ENCODE results near the gene BMAL1. TPM values are rescaled to one million over a fixed set of nuclear protein-coding genes. Genes with fewer than 3 reads are reported as not detected.

The BMAL1 gene
- total RNA-seq (20.6 TPM), polyA plus RNA-seq (ENCODE audit: insufficient read depth, low read depth, low replicate concordance) (9.2 TPM)
- long read RNA-seq, donor 1 = 0 reads
- long read RNA-seq, donor 2 = 0 reads
- long read RNA-seq, donor 3 = 0 reads
- long read RNA-seq, donor 4 = 0 reads
- long read RNA-seq, donor 5 = 0 reads
- long read RNA-seq, donor 6 = 0 reads
- long read RNA-seq, donor 7, partial matches to known transcripts = 5 of 16 reads
- long read RNA-seq, donor 7, other reads (novel, unspliced or antisense) = 10 of 16 reads
- long read RNA-seq, donor 8 = 0 reads
- long read RNA-seq, donor 9 = 0 reads
- long read RNA-seq, donor 10 = 0 reads

DNA sequence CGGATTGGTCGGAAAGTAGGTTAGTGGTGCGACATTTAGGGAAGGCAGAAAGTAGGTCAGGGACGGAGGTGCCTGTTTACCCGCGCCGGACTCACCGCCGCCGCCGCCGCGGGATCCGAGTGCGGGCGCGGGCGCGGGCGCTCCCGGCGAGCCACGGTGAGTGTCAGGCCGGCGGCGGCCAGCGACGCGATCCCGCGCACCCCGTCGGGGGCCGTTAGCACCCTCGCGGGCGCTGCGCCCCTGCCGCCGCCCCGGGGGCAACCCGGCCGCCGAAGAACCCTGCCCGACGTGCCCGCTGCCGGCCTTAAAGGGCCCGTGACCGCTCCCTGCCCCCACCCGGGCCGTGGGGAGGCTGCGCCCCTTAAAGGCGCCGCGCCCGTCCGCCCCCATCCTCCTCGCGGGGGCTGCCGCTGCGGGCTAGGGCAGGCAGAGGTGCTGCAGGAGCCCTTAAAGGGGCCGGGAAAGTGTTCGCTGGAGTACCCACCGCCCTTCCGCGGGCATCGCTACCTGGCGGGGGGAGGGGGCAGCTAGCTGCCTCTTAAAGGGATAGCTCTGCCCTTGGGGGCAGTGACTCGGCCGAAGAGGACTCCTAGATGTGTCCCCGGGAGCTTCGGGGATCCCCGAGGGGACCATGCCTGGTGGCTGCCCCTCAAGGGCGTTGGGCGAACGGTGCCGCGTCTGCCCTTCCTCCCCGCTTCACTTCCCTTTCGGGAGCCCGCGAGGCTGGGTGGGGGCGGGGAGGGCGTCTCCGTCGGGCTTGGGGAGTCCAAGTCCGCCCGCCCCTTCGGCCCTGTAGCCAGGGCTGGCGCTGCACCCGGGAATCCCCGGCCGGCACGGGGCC is at the start of gene BMAL1:
Gene BMAL1 (plus strand): TSS at position 23 of the 841 bp plus-strand sequence. CDS start 76,519 bp downstream, outside the sequence.
- no peaks in the 10 kb centered on the region for H3K9me3 ChIP-seq (ENCODE audit: control insufficient read depth in 2 of 3, insufficient read depth in 1 of 3, low read length in 3 of 3)
- no peak for FAIRE-seq
- peak within 1 kb of the TSS; percentile 66 to 94 (median 93) for H3K4me3 ChIP-seq (ENCODE audit: low read length in 3 of 3)
- intact Hi-C loops (cut with DNase I) = no loop called here
- TF ChIP-seq, protein P1, sequence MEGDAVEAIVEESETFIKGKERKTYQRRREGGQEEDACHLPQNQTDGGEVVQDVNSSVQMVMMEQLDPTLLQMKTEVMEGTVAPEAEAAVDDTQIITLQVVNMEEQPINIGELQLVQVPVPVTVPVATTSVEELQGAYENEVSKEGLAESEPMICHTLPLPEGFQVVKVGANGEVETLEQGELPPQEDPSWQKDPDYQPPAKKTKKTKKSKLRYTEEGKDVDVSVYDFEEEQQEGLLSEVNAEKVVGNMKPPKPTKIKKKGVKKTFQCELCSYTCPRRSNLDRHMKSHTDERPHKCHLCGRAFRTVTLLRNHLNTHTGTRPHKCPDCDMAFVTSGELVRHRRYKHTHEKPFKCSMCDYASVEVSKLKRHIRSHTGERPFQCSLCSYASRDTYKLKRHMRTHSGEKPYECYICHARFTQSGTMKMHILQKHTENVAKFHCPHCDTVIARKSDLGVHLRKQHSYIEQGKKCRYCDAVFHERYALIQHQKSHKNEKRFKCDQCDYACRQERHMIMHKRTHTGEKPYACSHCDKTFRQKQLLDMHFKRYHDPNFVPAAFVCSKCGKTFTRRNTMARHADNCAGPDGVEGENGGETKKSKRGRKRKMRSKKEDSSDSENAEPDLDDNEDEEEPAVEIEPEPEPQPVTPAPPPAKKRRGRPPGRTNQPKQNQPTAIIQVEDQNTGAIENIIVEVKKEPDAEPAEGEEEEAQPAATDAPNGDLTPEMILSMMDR (IDR thresholded peaks at IDR 0.05; ENCODE audit: borderline replicate concordance, extremely low read depth, insufficient read depth) = no peak
- no peaks in the 10 kb centered on the region for H3K4me1 ChIP-seq (ENCODE audit: control insufficient read depth in 2 of 3, insufficient read depth in 2 of 3, low read depth in 1 of 3, low read length in 3 of 3)
- peak; percentile 28 to 87 (median 43) for DNase-seq
- peak within 1 kb of the TSS; percentile 31 to 83 (median 66) for H3K9ac ChIP-seq (ENCODE audit: low read length in 3 of 3)
- peak within 1 kb of the TSS; percentile 78 to 88 for H3K27ac ChIP-seq (ENCODE audit: low read depth in 2 of 2, low read length in 2 of 2)
- peaks cover 31% of the 10 kb centered on the region for H3K27me3 ChIP-seq (ENCODE audit: control insufficient read depth, insufficient read depth, low read length)
- no peaks in the 10 kb centered on the region for H3K36me3 ChIP-seq (ENCODE audit: control insufficient read depth in 2 of 3, insufficient read depth in 3 of 3, low read length in 3 of 3)

DNA sequence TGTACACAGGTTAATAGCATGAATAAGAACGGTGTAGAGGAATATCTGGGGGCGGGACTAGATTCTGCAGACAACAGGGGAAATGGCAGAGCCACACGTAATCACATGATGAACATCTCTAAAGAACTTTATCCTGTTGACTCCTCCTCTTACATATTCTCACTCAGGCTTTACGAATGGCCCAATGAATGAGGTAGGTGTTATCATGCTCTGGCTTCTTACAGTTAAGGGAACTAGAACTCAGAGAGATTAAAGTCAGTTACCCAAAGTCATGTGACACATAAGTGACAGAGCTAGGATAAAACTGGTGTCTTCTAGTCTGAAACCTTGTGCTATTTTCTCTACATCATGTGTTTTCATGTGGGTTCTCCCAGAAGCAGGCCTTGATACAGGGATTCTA is 49.0 kb upstream of the BMAL1 start:
- DNase-seq (no peak), FAIRE-seq (no peak)
- no peak overlapping the region for H3K9ac ChIP-seq (ENCODE audit: low read length in 3 of 3)
- TF ChIP-seq, protein P1 (IDR thresholded peaks at IDR 0.05; ENCODE audit: borderline replicate concordance, extremely low read depth, insufficient read depth) = no peak
- H3K4me1 ChIP-seq (ENCODE audit: control insufficient read depth in 2 of 3, insufficient read depth in 2 of 3, low read depth in 1 of 3, low read length in 3 of 3) = no peaks in the 10 kb centered on the region
- no peaks in the 10 kb centered on the region for H3K27me3 ChIP-seq (ENCODE audit: control insufficient read depth, insufficient read depth, low read length)
- intact Hi-C loops (cut with DNase I) = no loop called here
- no peaks in the 10 kb centered on the region for H3K36me3 ChIP-seq (ENCODE audit: control insufficient read depth in 2 of 3, insufficient read depth in 3 of 3, low read length in 3 of 3)
- no peak overlapping the region for H3K4me3 ChIP-seq (ENCODE audit: low read length in 3 of 3)
- H3K9me3 ChIP-seq (ENCODE audit: control insufficient read depth in 2 of 3, insufficient read depth in 1 of 3, low read length in 3 of 3) = no peaks in the 10 kb centered on the region
- no peak overlapping the region for H3K27ac ChIP-seq (ENCODE audit: low read depth in 2 of 2, low read length in 2 of 2)

DNA sequence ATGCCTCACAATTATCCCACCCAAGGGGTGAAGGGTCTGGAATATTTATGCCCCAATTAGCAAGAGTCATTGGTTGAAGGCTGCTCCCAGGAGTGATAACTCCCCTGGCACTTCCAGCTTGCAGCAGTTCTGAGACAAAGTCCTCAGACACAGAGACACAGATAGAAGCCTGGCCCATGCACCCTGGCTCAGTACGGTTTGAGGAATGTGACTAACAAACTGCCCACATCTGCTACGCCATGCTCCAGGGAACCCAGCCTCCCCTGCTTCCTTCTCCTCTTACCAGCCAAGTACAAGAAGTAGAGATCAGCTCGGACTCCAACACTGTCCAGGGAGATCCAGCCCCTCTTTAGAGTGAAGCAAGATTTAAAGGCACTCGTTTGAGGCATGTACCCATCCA is 48.5 kb upstream of the BMAL1 start:
- H3K4me1 ChIP-seq (ENCODE audit: control insufficient read depth in 2 of 3, insufficient read depth in 2 of 3, low read depth in 1 of 3, low read length in 3 of 3) = no peaks in the 10 kb centered on the region
- H3K4me3 ChIP-seq (ENCODE audit: low read length in 3 of 3) = no peak overlapping the region
- peak in 4 of 5 donors; percentile 62 to 84 (median 78) for DNase-seq
- H3K27ac ChIP-seq (ENCODE audit: low read depth in 2 of 2, low read length in 2 of 2) = no peak overlapping the region
- no peaks in the 10 kb centered on the region for H3K27me3 ChIP-seq (ENCODE audit: control insufficient read depth, insufficient read depth, low read length)
- intact Hi-C loops (cut with DNase I) = no loop called here
- no peak for FAIRE-seq
- H3K9ac ChIP-seq (ENCODE audit: low read length in 3 of 3) = no peak overlapping the region
- TF ChIP-seq, protein P1 (IDR thresholded peaks at IDR 0.05; ENCODE audit: borderline replicate concordance, extremely low read depth, insufficient read depth) = no peak
- no peaks in the 10 kb centered on the region for H3K9me3 ChIP-seq (ENCODE audit: control insufficient read depth in 2 of 3, insufficient read depth in 1 of 3, low read length in 3 of 3)
- no peaks in the 10 kb centered on the region for H3K36me3 ChIP-seq (ENCODE audit: control insufficient read depth in 2 of 3, insufficient read depth in 3 of 3, low read length in 3 of 3)

Measured in kidney (tissue), 22 donors.